IMR-90 (cell line): ENCODE measurements around the gene SMAD2. TPM values are rescaled to one million over a fixed set of nuclear protein-coding genes. Genes with fewer than 3 reads are reported as not detected.

Experiments
- ATAC-seq: fragments of 200-7000 bp; cut with Tn5 transposase; 2 replicates; pipeline ENCODE4 v1.9.1; 2020; ENCODE audit warnings: low read depth, mild to moderate bottlenecking, moderate library complexity
- BruUV-seq: library from RNA; stranded (reverse); fragments of 400-500 nt; replicated peaks from 2 replicates; lab custom pipeline; 2021; lab: Mats Ljungman, UMichigan
- CTCF ChIA-PET: fragments of 300-600 bp; formaldehyde crosslinking; extraction: SDS; loops from one replicate; lab custom pipeline; 2021; ENCODE audit warnings: antibody characterized with exemption; lab: Yijun Ruan, JAX
- POLR2A ChIA-PET: fragments of 300-600 bp; sonication (Branson Sonifier 250); formaldehyde crosslinking; loops from one replicate; lab custom pipeline; 2022; ENCODE audit warnings: antibody characterized with exemption; ENCODE audit not compliant: unreplicated experiment; lab: Charles Lee
- DNase-seq: peaks from one replicate; pipeline ENCODE4 v3.0.0; 2013
- H2AFZ ChIP-seq: replicated peaks from 2 replicates; pipeline ENCODE3; 2013; ENCODE audit warnings: low read length, mild to moderate bottlenecking; ENCODE audit not compliant: poor library complexity
- H2AK5ac ChIP-seq: 2 replicates; pipeline ENCODE4 v1.6.1; 2013; ENCODE audit warnings: low read depth, low read length, inconsistent platforms
- H2AK9ac ChIP-seq: replicated peaks from 2 replicates; pipeline ENCODE3; 2013; ENCODE audit warnings: mild to moderate bottlenecking, low read depth, low read length, moderate library complexity; ENCODE audit not compliant: poor library complexity
- H2BK120ac ChIP-seq: 2 replicates; pipeline ENCODE4 v1.6.1; 2013; ENCODE audit warnings: low read depth, low read length, inconsistent platforms
- H2BK15ac ChIP-seq: 3 replicates; pipeline ENCODE4 v1.6.1; 2013; ENCODE audit warnings: low read depth, low read length, inconsistent platforms
- H2BK20ac ChIP-seq: 2 replicates; pipeline ENCODE4 v1.6.1; 2013; ENCODE audit warnings: low read depth, mild to moderate bottlenecking, inconsistent platforms, low read length, moderate library complexity
- H2BK5ac ChIP-seq: 2 replicates; pipeline ENCODE4 v1.6.1; 2013; ENCODE audit warnings: mild to moderate bottlenecking, low read depth, low read length, inconsistent platforms; ENCODE audit not compliant: poor library complexity, severe bottlenecking
- H3K14ac ChIP-seq: replicated peaks from 2 replicates; pipeline ENCODE4 v1.6.1; 2013; ENCODE audit warnings: low read depth, low read length, inconsistent platforms
- H3K18ac ChIP-seq: 2 replicates; pipeline ENCODE4 v1.6.1; 2013; ENCODE audit warnings: low read depth, low read length, control low read depth
- H3K23ac ChIP-seq: 2 replicates; pipeline ENCODE4 v1.6.1; 2013; ENCODE audit warnings: low read depth, low read length, inconsistent platforms
- H3K27ac ChIP-seq: 2 replicates; pipeline ENCODE4 v1.5.1; 2013; ENCODE audit warnings: mild to moderate bottlenecking, control low read depth, low read length; ENCODE audit not compliant: insufficient read depth
- H3K27me3 ChIP-seq: 2 replicates; pipeline ENCODE4 v1.6.1; 2013; ENCODE audit warnings: low read length; ENCODE audit not compliant: control insufficient read depth, insufficient read depth
- H3K36me3 ChIP-seq: 2 replicates; pipeline ENCODE4 v1.6.1; 2013; ENCODE audit warnings: low read length, mixed read lengths; ENCODE audit not compliant: control insufficient read depth, insufficient read depth
- H3K4ac ChIP-seq: 2 replicates; pipeline ENCODE4 v1.6.1; 2013; ENCODE audit warnings: low read depth, low read length, inconsistent platforms
- H3K4me1 ChIP-seq: 2 replicates; pipeline ENCODE4 v1.6.1; 2013; ENCODE audit warnings: low read length, mixed read lengths; ENCODE audit not compliant: control insufficient read depth, insufficient read depth
- H3K4me2 ChIP-seq: 2 replicates; pipeline ENCODE4 v1.6.1; 2013; ENCODE audit warnings: low read depth, mild to moderate bottlenecking, control low read depth, low read length, moderate library complexity
- H3K4me3 ChIP-seq: 2 replicates; pipeline ENCODE4 v1.5.1; 2013; ENCODE audit warnings: low read depth, mild to moderate bottlenecking, control low read depth, low read length, moderate library complexity; ENCODE audit not compliant: insufficient read depth
- H3K56ac ChIP-seq: 2 replicates; pipeline ENCODE4 v1.6.1; 2013; ENCODE audit warnings: low read length, inconsistent platforms; ENCODE audit not compliant: insufficient read depth; ENCODE audit errors: extremely low read depth
- H3K79me1 ChIP-seq, 2 experiments: 2 replicates each; pipeline ENCODE4 v1.6.1; 2013; ENCODE audit warnings: low read length in 2 of 2, inconsistent platforms in 1 of 2, low read depth in 1 of 2
- H3K9ac ChIP-seq: 2 replicates; pipeline ENCODE4 v1.6.1; 2013; ENCODE audit warnings: low read depth, low read length, control low read depth
- H3K9me1 ChIP-seq: 2 replicates; pipeline ENCODE4 v1.6.1; 2013; ENCODE audit warnings: low read length, inconsistent platforms; ENCODE audit not compliant: insufficient read depth
- H3K9me3 ChIP-seq: 2 replicates; pipeline ENCODE4 v1.6.1; 2013; ENCODE audit warnings: low read length; ENCODE audit not compliant: control insufficient read depth, insufficient read depth
- H4K20me1 ChIP-seq: 2 replicates; pipeline ENCODE4 v1.6.1; 2013; ENCODE audit warnings: low read length, inconsistent platforms; ENCODE audit not compliant: insufficient read depth
- H4K5ac ChIP-seq: 2 replicates; pipeline ENCODE4 v1.6.1; 2013; ENCODE audit warnings: mild to moderate bottlenecking, low read depth, low read length, control low read depth
- H4K8ac ChIP-seq, 2 experiments: 2 replicates each; pipeline ENCODE4 v1.6.1; 2013; ENCODE audit warnings: low read depth in 2 of 2, low read length in 2 of 2, control low read depth in 1 of 2, inconsistent platforms in 1 of 2
- H4K91ac ChIP-seq: 2 replicates; pipeline ENCODE4 v1.6.1; 2013; ENCODE audit warnings: low read depth, low read length, inconsistent platforms; ENCODE audit not compliant: insufficient read depth
- CEBPB ChIP-seq: IDR thresholded peaks from 2 replicates; pipeline ENCODE4 v1.6.1; 2012; ENCODE audit warnings: low read depth, low read length, improper control_type of control experiment
- CHD1 ChIP-seq: IDR thresholded peaks from 2 replicates; pipeline ENCODE4 v1.6.1; 2012; ENCODE audit warnings: low read depth, low read length, improper control_type of control experiment
- FOS ChIP-seq: fragments of 150-350 bp; IDR thresholded peaks from 2 replicates; pipeline ENCODE4 v1.6.1; 2016; ENCODE audit warnings: low read depth, low read length
- MAFK ChIP-seq: IDR thresholded peaks from 2 replicates; pipeline ENCODE4 v1.6.1; 2012; ENCODE audit warnings: low read depth, low read length, improper control_type of control experiment
- MAZ ChIP-seq: IDR thresholded peaks from 2 replicates; pipeline ENCODE4 v1.6.1; 2012; ENCODE audit warnings: low read depth, mild to moderate bottlenecking, low read length, improper control_type of control experiment, moderate library complexity, borderline replicate concordance
- MXI1 ChIP-seq: IDR thresholded peaks from 2 replicates; pipeline ENCODE4 v1.6.1; 2012; ENCODE audit warnings: low read depth, mild to moderate bottlenecking, low read length, moderate library complexity, borderline replicate concordance
- RAD21 ChIP-seq: IDR thresholded peaks from 2 replicates; pipeline ENCODE4 v1.6.1; 2012; ENCODE audit warnings: low read length, improper control_type of control experiment
- RCOR1 ChIP-seq: IDR thresholded peaks from 2 replicates; pipeline ENCODE4 v1.6.1; 2012; ENCODE audit warnings: mild to moderate bottlenecking, low read length, improper control_type of control experiment; ENCODE audit not compliant: insufficient replicate concordance
- RFX5 ChIP-seq: IDR thresholded peaks from 2 replicates; pipeline ENCODE4 v1.8.0; 2012; ENCODE audit warnings: low read depth, mild to moderate bottlenecking, low read length, moderate library complexity
- USF2 ChIP-seq: fragments of 150-350 bp; IDR thresholded peaks from 2 replicates; pipeline ENCODE4 v1.6.1; 2017; ENCODE audit warnings: mild to moderate bottlenecking, antibody characterized with exemption, low read length, low read depth
- WGBS, 2 experiments: methylation state at CpG; one replicate each; pipeline versions ENCODE4 v1.1.5 to v1.1.7; 2013; ENCODE audit warnings: missing lambda C conversion rate in 2 of 2; ENCODE audit not compliant: insufficient read length in 1 of 2; ENCODE audit errors: extremely low coverage in 2 of 2; 5-methylcytosine and 5-hydroxymethylcytosine counted together
- dilution Hi-C: fragments of 300-500 bp; cut with HindIII; formaldehyde crosslinking; loops from one replicate; pipeline ENCODE4 v1.14.3; 2018; ENCODE audit warnings: low sequenced_read_pairs; ENCODE audit not compliant: unreplicated experiment
- in situ Hi-C: fragments of 300-500 bp; cut with MboI; formaldehyde crosslinking; loops from 3 replicates; pipeline ENCODE4 v1.14.3; 2019; ENCODE audit warnings: low sequenced_read_pairs, inconsistent platforms, mixed read lengths
- intact Hi-C: fragments of 100-400 bp; cut with micrococcal nuclease; formaldehyde crosslinking; loops from 2 replicates; pipeline ENCODE4 v1.10.0; 2022
- polyA plus RNA-seq, 3 experiments: library from polyadenylated mRNA; depleted of rRNA; stranded (reverse); fragments of >200 nt; gene quantifications; 2 replicates each; pipeline ENCODE4 v1.2.3, GENCODE V29; 2012; ENCODE audit warnings: low replicate concordance in 1 of 3
- total RNA-seq: library from RNA; depleted of rRNA; stranded (reverse); fragments of >200 nt; gene quantifications from 2 replicates; pipeline ENCODE4 v1.2.3, GENCODE V29; 2012

SMAD2 gene
- total and polyA plus RNA-seq, 2 of the 4 experiments (the other 2 are of a cell fraction): 41.7 to 171 TPM

- Histone ChIP-seq H3K9me3 (no peaks in the 10 kb centered on the region), H2BK15ac (no peak overlapping the region), H4K20me1 (no peaks in the 10 kb centered on the region), H3K14ac (no peak overlapping the region), H2BK120ac (no peak overlapping the region), H3K4ac (no peak overlapping the region), H3K4me2 (no peak overlapping the region), H3K4me3 (no peak overlapping the region), H3K9me1 (no peaks in the 10 kb centered on the region), H2AK9ac (no peak overlapping the region), H3K18ac (no peak overlapping the region), H2AFZ (no peak overlapping the region), H3K79me1 (no peaks in the 10 kb centered on the region), H3K36me3 (no peaks in the 10 kb centered on the region), H3K27ac (no peak overlapping the region), H3K9ac (no peak overlapping the region), H4K5ac (no peak overlapping the region), H3K4me1 (peaks cover 2% of the 10 kb centered on the region; the same call in 1 of the 2 replicates), H3K23ac (no peak overlapping the region), H3K27me3 (peaks cover 4% of the 10 kb centered on the region), H2BK5ac (no peak overlapping the region), H4K91ac (no peak overlapping the region), H4K8ac (no peak overlapping the region), H2BK20ac (no peak overlapping the region), H3K56ac (no peak overlapping the region), H2AK5ac (no peak overlapping the region)
- BruUV-seq: no TSS peak
- ChIA-PET POLR2A (no interaction called here), CTCF (no interaction called here)
- no peak for ATAC-seq
- in situ Hi-C loops: no loop called here
- intact Hi-C loops: no loop called here
- dilution Hi-C loops: no loop called here
- TF ChIP-seq MAZ (no peak), RAD21 (no peak), USF2 (no peak), CHD1 (no peak), CEBPB (no peak), MXI1 (no peak), RFX5 (no peak), RCOR1 (no peak), FOS (no peak), MAFK (no peak)
- no peak for DNase-seq
- 86% methylated on average over 1 of the region's 4 CpGs; no CpG with 5 or more reads in 1 of the 2 experiments for WGBS, 2 experiments
Observed at GRCh38 chr18:47968721-47969120, 38.3 kb upstream of the SMAD2 start.
